GM19238 (cell line): Measurements from ENCODE around the gene PKHD1.

Experiments
- DNase-seq: peaks from one replicate; pipeline ENCODE4 v3.0.0; 2011; ENCODE audit warnings: low spot score; ENCODE audit not compliant: insufficient read length

The PKHD1 gene, protein sequence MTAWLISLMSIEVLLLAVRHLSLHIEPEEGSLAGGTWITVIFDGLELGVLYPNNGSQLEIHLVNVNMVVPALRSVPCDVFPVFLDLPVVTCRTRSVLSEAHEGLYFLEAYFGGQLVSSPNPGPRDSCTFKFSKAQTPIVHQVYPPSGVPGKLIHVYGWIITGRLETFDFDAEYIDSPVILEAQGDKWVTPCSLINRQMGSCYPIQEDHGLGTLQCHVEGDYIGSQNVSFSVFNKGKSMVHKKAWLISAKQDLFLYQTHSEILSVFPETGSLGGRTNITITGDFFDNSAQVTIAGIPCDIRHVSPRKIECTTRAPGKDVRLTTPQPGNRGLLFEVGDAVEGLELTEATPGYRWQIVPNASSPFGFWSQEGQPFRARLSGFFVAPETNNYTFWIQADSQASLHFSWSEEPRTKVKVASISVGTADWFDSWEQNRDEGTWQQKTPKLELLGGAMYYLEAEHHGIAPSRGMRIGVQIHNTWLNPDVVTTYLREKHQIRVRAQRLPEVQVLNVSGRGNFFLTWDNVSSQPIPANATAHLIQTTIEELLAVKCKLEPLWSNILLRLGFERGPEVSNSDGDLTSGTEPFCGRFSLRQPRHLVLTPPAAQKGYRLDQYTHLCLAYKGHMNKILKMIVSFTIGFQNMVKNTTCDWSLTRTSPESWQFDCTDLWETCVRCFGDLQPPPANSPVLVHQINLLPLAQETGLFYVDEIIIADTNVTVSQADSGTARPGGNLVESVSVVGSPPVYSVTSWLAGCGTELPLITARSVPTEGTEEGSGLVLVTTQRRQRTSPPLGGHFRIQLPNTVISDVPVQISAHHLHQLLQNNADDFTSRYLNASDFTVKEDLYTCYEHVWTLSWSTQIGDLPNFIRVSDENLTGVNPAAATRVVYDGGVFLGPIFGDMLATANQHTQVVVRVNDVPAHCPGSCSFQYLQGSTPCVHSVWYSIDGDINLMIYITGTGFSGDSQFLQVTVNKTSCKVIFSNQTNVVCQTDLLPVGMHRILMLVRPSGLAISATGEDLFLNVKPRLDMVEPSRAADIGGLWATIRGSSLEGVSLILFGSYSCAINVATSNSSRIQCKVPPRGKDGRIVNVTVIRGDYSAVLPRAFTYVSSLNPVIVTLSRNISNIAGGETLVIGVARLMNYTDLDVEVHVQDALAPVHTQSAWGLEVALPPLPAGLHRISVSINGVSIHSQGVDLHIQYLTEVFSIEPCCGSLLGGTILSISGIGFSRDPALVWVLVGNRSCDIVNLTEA (N-terminal part only)

DNA sequence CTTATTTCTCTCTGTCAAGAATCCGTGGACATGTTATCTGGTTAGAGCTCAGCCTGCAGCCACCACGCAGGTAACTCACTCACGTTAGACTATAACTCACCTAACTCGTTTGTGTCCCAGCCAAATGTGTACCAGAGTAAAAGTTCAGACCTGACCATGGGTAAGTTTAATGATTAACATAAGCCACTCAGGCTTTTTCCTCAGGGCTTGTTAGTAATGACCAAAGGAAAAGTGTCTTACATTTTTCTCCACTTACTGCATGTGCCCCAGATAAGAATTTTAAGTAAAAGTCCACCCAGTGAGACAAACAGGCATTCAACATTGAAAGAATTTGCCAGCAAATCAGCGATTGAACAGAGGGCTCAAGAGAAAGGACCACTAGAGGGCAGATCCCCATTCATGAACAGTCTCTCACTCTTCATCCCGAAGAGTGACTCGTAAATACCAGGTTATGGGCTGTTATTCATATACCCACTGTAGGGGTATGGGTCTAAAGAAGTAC is at the start of gene PKHD1:
Gene PKHD1, minus strand, starts transcription at position 116 of the 502 bp plus-strand sequence. CDS start 2,680 bp downstream, outside the sequence.
- no peak for DNase-seq

DNA sequence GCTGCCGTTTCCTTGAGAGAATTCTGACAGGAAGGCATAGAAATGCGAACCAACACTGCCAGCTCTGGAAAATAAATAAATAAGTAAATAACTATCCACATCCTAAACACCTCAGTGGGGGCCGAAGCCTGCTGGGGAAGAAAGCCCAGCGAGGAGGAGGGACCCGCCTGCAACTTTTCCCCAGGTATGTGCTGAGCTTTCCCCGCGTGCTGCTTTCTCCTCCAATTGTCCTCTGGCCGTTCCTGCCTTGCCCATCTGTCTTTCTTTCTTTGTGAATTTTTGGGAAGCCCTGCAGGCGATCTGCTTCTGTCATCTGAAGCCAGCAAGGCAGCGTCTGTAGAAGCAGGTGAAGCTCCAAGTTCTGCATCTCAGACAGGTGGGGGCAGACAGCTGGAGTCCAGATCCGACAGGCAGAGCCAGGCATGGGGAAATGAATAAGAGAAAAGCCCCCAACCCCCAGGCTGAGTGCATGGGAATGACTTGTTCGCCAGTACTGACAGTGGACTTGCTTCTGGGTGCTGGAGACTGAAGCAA is 49.6 kb upstream of the PKHD1 start:
- DNase-seq, result no peak

DNA sequence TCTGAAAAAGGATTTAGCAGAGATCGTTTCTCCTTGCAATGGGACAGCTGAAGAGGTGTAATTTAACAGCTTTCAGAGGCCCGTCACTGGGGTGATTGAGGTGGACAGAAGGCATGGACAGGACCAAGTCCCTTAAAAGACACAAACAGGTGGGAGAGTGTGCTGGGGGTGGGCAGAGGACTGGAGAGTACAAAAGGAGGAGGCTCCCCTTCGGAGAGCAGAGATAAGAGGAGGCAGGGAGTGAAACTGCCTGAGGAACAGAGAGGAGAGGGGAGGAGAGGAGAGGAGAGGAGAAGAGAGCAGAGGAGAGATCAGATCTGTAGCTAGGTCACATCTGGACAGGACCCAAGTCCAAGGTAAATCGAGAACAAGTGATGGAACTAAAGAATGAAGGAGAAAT is 48.6 kb upstream of the PKHD1 start:
- DNase-seq, result no peak

DNA sequence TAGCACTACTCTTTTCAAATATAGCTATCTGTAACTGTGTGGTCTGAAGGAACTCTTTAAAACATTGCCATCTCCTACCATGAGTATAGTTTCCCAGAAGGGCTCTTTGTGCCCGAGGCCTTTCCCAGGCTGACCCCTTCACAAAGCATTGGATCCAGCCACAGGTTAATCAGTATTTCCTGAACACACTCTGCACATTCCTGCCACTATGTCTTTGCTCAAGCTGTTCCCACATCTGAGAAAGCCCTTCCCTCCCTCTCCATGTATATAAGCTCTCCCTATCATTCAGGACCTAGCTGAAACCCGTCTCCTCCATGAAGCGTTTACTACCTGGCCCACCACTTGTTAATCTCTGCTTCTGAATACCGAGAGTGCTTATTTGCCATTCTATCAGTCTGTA is 47.8 kb upstream of the PKHD1 start:
- DNase-seq, result no peak

DNA sequence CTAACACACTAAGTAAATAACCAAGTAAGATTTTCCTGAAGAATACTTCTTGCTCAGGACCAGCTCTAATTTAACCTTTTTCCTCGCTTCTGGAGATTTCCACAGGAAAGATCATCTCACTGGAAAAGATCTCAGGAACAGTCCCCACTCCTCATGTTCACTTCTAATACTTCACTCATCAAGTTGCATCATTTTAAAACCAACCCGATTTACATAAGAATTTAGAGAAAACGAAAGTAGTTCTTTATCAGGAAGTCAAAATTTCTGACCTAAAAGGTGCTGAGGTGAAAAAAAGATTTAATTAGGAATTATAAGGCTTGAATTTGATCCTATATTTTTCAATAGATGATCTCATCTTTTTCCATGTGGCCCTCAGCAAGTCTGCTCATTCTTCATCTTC is 46.6 kb upstream of the PKHD1 start:
- DNase-seq, result no peak

DNA sequence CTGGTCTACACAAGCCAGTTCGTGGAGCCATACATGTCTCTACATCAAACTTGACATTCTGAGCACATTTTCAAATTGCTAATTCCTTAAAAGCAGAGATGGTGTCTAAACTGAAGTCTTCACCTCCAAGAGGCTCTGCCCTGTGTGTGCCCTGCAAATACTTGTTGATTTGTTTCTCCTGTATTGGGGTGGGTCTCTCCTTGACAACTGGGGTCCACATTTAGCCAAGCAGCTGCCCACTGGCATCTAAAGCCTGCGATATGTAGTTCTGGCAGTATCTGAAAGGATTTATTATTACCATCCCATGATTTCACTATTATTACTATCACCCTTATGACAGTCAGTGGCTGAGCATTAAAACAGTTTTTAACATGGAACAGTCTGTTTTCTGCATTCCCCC is 45.9 kb upstream of the PKHD1 start:
- no peak for DNase-seq

DNA sequence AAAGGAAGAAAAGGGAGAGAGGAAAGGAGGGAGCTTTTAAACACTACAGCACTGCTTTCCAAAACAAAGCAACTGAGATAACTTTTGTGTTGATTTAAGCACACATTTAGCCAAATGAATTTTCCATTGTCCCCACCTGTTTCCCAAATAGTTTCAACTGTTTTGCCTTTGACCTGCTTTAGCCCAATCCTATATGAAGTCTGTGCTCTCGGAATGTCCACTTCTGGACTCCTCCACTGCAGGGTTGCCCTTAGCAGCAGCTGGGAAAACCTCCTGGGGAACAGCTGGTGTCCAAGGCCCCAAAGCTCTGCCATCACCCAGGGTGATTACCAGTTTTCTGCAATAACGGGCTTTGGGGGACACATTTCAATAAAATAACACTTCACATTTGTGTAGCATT is 44.9 kb upstream of the PKHD1 start:
- no peak for DNase-seq

DNA sequence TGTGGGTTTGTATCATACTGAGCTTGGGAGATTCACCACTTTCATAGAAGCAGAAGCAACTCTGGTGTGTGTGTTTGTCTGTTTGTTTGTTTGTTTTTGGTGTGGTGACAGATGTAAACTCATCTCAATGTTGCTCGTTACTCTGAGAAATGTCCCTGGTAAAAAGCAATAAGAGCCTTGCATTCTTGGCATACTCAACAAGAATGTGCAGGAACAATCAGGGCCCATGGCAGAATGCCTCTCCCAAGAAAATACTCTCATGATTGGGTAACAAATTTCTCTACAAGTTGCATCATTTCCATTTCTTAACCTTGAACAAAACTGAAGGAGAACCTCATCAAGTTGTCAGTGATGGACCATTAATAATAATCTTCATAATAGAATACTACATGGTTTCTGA is 43.0 kb upstream of the PKHD1 start:
- DNase-seq, result no peak

DNA sequence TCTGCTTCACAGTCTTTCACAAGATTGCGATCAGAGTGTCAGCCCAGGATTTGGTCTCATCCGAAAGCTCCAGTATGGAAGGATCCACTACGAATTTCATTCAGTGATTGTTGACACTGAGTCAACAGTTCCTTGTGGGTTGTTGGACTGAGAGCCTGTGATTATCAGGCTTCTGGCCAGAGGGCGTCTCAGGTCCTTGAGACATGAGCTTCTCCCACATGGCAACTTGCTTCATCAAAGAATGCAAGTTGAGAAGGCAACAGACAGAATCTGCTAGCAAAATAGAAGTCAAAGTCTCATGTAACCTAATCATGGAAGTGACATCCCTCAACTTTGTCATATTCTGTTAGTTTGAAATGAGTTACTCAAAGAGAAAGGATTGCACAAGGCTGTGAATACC is 40.5 kb upstream of the PKHD1 start:
- DNase-seq, result no peak

DNA sequence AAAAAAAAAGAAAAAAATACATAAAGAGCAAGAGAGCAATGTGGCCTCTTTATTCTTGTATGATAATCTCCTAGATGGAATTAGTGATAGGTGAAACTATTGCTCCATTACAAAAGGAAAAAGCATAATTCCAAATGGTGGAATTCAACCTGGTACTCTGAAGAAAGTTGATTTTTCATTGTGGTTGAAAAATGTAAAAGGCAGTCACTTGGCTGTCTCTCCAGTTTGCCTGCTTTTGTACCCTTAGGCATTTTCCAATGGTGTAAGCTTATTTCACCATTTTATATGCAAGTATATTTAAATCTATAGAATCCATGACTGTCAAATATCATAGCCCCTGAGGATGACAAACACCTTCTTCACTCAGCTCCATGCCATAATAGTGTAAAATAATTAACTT is 38.8 kb upstream of the PKHD1 start:
- no peak for DNase-seq

DNA sequence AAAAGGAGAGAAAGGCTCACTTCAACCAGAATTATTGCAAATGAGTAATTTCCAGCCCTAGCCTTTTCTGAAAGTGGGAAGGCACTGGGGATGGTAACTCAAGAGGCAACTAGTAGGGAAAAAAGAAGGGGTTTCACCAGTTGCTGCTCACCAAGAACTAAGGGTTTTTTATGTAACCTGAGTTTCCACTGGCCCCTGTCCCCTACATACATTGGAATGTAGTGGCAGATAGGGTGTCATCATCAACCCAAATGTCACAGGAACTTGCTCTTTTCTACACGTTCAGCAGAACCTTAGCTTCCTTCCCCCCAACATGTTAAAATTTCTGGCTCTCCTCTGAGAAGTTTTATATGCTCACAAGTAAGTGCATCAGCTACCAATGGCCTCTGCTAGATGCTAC is 38.2 kb upstream of the PKHD1 start:
- DNase-seq, result no peak

DNA sequence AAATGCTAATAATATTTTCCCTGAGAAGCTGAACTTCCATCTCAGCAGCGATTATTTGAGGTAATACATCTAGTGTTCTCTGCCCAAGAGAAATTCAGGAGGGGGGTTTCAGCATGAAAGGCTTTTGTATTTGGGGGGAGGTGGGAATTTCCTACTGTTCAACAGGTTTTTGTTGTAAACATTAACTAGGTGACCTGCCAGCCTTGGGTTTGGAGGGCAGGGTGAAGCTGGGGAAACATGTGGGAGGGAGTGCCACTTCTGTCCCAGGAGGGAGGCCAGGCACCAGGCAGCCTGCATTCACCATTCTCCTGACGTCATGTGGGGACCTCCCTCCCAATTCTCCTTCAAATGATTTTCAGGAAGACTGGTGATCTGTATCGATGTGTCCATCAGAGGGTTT is 37.7 kb upstream of the PKHD1 start:
- no peak for DNase-seq

DNA sequence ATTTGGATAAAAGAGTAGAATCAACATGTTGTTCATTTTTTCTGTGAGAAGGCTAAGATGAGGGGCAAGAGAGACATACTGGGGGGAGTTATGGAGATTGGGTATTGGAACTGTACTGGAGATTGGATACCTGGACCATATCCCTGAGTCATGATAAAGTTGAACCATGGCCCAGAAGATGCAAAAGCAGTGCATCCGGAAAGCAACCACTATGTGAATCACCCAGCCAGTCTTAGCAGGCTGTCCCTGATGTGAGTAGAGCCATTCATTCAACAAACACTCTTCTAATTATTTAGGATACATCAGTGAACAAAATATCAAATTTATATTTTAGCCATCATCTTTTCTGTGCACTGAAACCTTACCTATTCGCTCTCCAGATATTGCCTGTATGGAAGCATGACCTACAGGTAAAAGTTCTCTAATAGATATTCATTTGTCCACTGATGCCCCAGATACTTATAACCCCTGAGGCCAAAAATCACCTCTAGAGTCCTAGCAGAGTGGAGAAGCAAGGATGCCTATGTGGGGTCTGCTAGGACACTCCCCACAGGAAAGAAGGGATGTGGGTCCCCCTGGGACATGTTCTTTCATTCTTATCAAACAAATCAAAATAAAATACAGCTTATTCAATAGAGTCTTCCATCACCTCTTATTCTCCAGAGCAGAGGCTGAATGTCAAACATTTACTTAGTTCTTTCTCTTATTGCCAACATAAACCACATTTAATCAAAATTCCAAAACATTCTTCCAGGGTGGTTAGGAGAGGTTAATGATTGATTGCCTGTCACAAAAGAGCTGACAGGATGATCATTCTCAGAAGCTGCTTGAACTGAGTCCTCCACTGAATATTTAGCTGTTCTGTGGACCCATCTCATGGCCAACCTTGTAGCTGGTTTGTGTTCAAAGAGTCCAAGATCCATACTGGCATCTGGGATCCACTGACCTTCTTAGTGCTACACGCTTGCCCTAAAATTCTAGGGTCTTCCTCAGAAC is 37.0 kb upstream of the PKHD1 start:
- no peak for DNase-seq

DNA sequence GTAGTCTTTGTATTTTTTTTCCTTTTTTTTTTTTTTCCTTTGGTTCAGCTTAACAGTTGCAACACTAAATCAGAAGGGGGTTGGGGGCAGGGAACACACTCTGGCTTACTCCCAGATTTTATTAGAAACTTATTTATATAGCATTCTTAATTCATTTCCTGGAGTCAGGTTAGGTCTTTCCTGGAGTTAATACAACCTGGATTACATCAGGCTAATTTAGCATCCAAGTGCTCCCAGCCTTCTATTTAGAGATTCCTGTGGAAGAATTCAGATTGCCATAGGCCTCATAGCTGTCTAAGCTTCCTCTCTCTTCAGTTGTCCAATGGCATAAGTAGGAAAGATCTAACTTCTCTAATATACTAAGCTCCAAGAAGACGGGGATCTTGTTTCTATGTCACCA is 35.8 kb upstream of the PKHD1 start:
- no peak for DNase-seq

DNA sequence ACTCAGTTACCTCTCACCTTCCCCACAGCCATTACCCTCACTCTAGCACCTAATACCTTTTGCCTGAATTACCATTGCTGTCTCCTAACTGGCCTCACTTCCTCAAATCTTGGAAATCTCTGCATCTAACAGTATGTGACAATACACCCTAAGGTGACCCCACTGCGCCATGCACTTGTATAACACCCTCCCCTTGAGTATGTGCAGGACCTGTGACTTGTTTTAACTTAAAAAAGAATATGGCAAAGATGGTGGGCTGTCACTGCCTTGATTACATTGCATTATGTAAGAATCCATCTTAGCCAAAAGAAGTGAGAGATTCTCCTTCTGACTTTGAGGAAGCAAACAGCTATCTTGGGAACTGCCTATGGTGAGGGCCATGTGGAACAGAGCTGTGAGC is 29.9 kb upstream of the PKHD1 start:
- no peak for DNase-seq

DNA sequence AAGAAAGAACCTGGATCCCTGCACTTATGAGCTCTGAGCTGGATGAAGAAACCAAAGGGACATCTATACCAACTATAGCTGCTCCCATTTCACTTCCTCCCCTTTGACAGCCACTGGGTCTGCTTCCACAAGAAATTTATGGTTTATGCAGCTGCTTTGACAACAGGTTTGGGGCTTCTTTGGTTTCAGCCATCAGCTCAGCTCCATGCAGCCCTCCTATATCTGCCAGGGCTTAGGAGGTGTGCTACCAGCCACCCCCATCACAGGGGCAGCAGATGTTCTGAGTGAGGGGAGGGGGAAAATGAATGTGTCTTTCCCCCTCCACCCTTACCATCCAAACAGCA is 29.2 kb upstream of the PKHD1 start:
- no peak for DNase-seq

DNA sequence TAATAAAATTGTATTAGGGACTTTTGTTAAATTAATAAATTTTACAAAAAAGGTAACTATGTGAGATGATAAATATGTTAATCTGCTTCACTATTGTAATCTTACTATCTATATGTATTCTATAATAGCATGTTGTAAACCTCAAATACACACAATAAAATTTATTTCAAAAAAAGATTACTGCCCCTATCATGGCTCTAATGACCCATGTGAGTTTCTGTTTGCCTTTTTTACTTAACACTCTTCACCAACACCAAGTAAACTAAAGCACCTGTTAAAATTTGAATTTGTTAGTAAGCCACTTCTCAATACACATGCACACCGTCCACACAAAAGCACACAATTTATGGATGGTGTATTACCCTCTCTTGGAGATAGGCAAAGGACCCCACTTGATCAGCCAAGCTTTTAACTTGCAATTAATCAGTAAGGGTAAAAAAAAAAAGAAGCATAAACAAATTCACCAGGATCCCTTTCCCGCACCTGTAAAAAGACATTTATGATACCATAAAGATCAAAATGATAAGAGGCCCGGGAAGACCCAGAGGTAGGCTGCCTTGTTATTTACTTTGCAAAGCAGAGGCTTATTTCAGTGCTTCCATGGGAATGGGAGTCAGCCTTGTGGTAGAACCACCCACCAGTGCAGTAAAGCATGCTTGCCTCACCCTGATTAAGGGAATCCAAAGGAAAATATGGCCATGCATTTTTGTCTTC is 28.6 kb upstream of the PKHD1 start:
- DNase-seq, result no peak

DNA sequence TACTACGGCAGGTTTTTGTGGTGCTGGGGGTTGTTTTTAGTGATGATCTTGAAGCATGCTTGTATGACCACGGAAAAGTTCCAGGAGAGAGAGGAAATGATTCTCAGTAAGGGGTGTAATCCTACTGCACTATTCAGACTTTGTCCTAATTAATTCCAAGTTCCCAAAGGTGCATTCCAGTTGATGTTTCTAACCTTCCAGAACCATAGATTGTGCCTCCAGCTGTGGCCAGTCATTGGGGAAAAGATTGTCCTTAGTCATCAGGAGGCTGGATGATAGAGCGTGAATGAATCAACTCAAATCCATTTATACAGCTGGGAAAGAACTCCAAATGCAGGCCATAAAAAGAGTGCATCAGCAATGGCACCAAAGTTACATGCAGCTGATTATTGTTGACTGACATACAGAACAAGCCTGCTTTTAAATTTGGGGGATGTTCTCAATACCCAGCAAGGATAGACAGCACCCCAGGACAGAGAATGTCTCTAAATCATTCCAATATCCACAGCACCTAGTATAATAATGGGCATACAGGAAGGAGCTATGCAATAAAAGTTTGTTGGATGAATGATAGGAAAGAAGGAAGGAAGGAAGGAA is 27.8 kb upstream of the PKHD1 start:
- DNase-seq, result no peak

DNA sequence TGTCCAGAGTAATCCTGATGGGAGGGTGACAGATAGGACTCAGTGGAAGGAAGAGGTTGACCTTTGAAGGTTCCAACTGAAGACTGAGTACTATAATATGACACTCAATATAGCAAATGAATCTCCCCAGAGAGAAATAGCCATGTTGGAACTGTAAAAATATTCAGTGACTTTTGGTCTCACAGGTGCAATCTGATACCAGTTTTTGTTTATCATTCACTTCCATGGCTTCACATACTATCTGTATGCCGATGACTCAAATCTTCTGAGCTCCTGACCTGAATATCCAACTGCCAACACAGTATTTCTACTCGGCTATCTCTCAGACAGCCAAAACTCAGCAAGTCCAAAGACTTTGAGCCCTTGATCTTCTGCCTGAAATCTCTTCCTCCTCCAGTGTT is 21.8 kb upstream of the PKHD1 start:
- no peak for DNase-seq
